Measurements from ENCODE around the gene EMP1.

Gene EMP1

GRCh38 chr12:13223179-13223804, 26.8 kb downstream of the EMP1 start:
- no peak for ATAC-seq
- TF ChIP-seq ZFP30 (CRISPR knock-in tag; IDR thresholded peaks at IDR 0.05) (no peak), SNAI2 (CRISPR knock-in tag; IDR thresholded peaks at IDR 0.05) (no peak), CSRNP3 (CRISPR knock-in tag; IDR thresholded peaks at IDR 0.05) (no peak), ZNF70 (CRISPR knock-in tag; IDR thresholded peaks at IDR 0.05) (no peak), ARNTL (CRISPR knock-in tag; IDR thresholded peaks at IDR 0.05; ENCODE audit: borderline replicate concordance, low read depth) (no peak), ISL1 (CRISPR knock-in tag; IDR thresholded peaks at IDR 0.05) (no peak), ESRRG (CRISPR knock-in tag; IDR thresholded peaks at IDR 0.05) (no peak), ZNF565 (CRISPR knock-in tag; conservative IDR thresholded peaks at IDR 0.05; ENCODE audit: low read depth) (no peak)

- ATAC-seq: no peak
- TF ChIP-seq POU6F1 (CRISPR knock-in tag; IDR thresholded peaks at IDR 0.05; ENCODE audit: borderline replicate concordance, low read depth): no peak
- TF ChIP-seq ISL1 (CRISPR knock-in tag; IDR thresholded peaks at IDR 0.05): peak; percentile 44
These were observed 27.4 kb downstream of the EMP1 start for GRCh38 chr12:13223941-13224340.

- no peak for TF ChIP-seq ISL1 (CRISPR knock-in tag; IDR thresholded peaks at IDR 0.05)
- no peak for TF ChIP-seq GLIS3 (CRISPR knock-in tag; IDR thresholded peaks at IDR 0.05)
- TF ChIP-seq TCF4 (CRISPR knock-in tag; IDR thresholded peaks at IDR 0.05; ENCODE audit: borderline replicate concordance): no peak
- TF ChIP-seq CSDC2 (CRISPR knock-in tag; IDR thresholded peaks at IDR 0.05): no peak
- no peak for ATAC-seq
These were observed 30.7 kb downstream of the EMP1 start for GRCh38 chr12:13227191-13227590.

- TF ChIP-seq ARNTL (CRISPR knock-in tag; IDR thresholded peaks at IDR 0.05; ENCODE audit: borderline replicate concordance, low read depth): no peak
- TF ChIP-seq RARB (CRISPR knock-in tag; IDR thresholded peaks at IDR 0.05): no peak
- no peak for TF ChIP-seq CSRNP3 (CRISPR knock-in tag; IDR thresholded peaks at IDR 0.05)
- TF ChIP-seq PATZ1 (CRISPR knock-in tag; IDR thresholded peaks at IDR 0.05; ENCODE audit: borderline replicate concordance): no peak
- no peak for ATAC-seq
These were observed 32.1 kb downstream of the EMP1 start for GRCh38 chr12:13228579-13228978.

GRCh38 chr12:13229504-13229903, 33.0 kb downstream of the EMP1 start:
- no peak for ATAC-seq
- TF ChIP-seq ZNF565 (CRISPR knock-in tag; conservative IDR thresholded peaks at IDR 0.05; ENCODE audit: low read depth) (no peak), GLIS3 (CRISPR knock-in tag; IDR thresholded peaks at IDR 0.05) (no peak), ZFP30 (CRISPR knock-in tag; IDR thresholded peaks at IDR 0.05) (no peak), TCF4 (CRISPR knock-in tag; IDR thresholded peaks at IDR 0.05; ENCODE audit: borderline replicate concordance) (no peak), PATZ1 (CRISPR knock-in tag; IDR thresholded peaks at IDR 0.05; ENCODE audit: borderline replicate concordance) (no peak), OSR1 (CRISPR knock-in tag; IDR thresholded peaks at IDR 0.05) (no peak), CREB5 (CRISPR knock-in tag; IDR thresholded peaks at IDR 0.05; ENCODE audit: low read depth) (no peak), TOX (CRISPR knock-in tag; IDR thresholded peaks at IDR 0.05; ENCODE audit: borderline replicate concordance) (no peak), BACH2 (CRISPR knock-in tag; IDR thresholded peaks at IDR 0.05; ENCODE audit: borderline replicate concordance) (no peak), ZNF8 (CRISPR knock-in tag; IDR thresholded peaks at IDR 0.05) (no peak), ZFP3 (CRISPR knock-in tag; IDR thresholded peaks at IDR 0.05) (no peak), CSDC2 (CRISPR knock-in tag; IDR thresholded peaks at IDR 0.05) (no peak), ZNF70 (CRISPR knock-in tag; IDR thresholded peaks at IDR 0.05) (no peak), SNAI2 (CRISPR knock-in tag; IDR thresholded peaks at IDR 0.05) (no peak), ESRRG (CRISPR knock-in tag; IDR thresholded peaks at IDR 0.05) (no peak)

Data from SK-N-SH treated with all-trans-retinoic acid at 6 μM for 48 hours (cell line).